ENCODE results near the gene TAF11.

The TAF11 gene

GRCh38 chr6:34924831-34925625 lies 37.2 kb upstream of the TAF11 start:
- TF ChIP-seq GLIS3 (CRISPR knock-in tag; IDR thresholded peaks at IDR 0.05) (no peak), RARB (CRISPR knock-in tag; IDR thresholded peaks at IDR 0.05) (no peak), POU6F1 (CRISPR knock-in tag; IDR thresholded peaks at IDR 0.05; ENCODE audit: borderline replicate concordance, low read depth) (no peak), ZNF8 (CRISPR knock-in tag; IDR thresholded peaks at IDR 0.05) (no peak), OSR1 (CRISPR knock-in tag; IDR thresholded peaks at IDR 0.05) (no peak), ZNF565 (CRISPR knock-in tag; conservative IDR thresholded peaks at IDR 0.05; ENCODE audit: low read depth) (no peak), SNAI2 (CRISPR knock-in tag; IDR thresholded peaks at IDR 0.05) (no peak), PPARA (CRISPR knock-in tag; IDR thresholded peaks at IDR 0.05; ENCODE audit: borderline replicate concordance) (no peak), ZFP3 (CRISPR knock-in tag; IDR thresholded peaks at IDR 0.05) (no peak)
- ATAC-seq = no peak

- TF ChIP-seq SNAI2 (CRISPR knock-in tag; IDR thresholded peaks at IDR 0.05) = no peak
- no peak for TF ChIP-seq ZNF70 (CRISPR knock-in tag; IDR thresholded peaks at IDR 0.05)
- TF ChIP-seq ZNF565 (CRISPR knock-in tag; conservative IDR thresholded peaks at IDR 0.05; ENCODE audit: low read depth) = no peak
- TF ChIP-seq CREB5 (CRISPR knock-in tag; IDR thresholded peaks at IDR 0.05; ENCODE audit: low read depth) = no peak
- TF ChIP-seq ZC3H10 (CRISPR knock-in tag; IDR thresholded peaks at IDR 0.05) = no peak
- no peak for TF ChIP-seq PATZ1 (CRISPR knock-in tag; IDR thresholded peaks at IDR 0.05; ENCODE audit: borderline replicate concordance)
- TF ChIP-seq TCF4 (CRISPR knock-in tag; IDR thresholded peaks at IDR 0.05; ENCODE audit: borderline replicate concordance) = no peak
- TF ChIP-seq ZNF8 (CRISPR knock-in tag; IDR thresholded peaks at IDR 0.05) = no peak
- TF ChIP-seq TSHZ2 (CRISPR knock-in tag; IDR thresholded peaks at IDR 0.05) = no peak
- no peak for TF ChIP-seq BACH2 (CRISPR knock-in tag; IDR thresholded peaks at IDR 0.05; ENCODE audit: borderline replicate concordance)
- TF ChIP-seq PPARA (CRISPR knock-in tag; IDR thresholded peaks at IDR 0.05; ENCODE audit: borderline replicate concordance) = no peak
- no peak for TF ChIP-seq POU6F1 (CRISPR knock-in tag; IDR thresholded peaks at IDR 0.05; ENCODE audit: borderline replicate concordance, low read depth)
- TF ChIP-seq GLIS3 (CRISPR knock-in tag; IDR thresholded peaks at IDR 0.05) = no peak
- no peak for TF ChIP-seq ISL1 (CRISPR knock-in tag; IDR thresholded peaks at IDR 0.05)
- TF ChIP-seq CSDC2 (CRISPR knock-in tag; IDR thresholded peaks at IDR 0.05) = no peak
- no peak for TF ChIP-seq ZFP30 (CRISPR knock-in tag; IDR thresholded peaks at IDR 0.05)
- peak; percentile 87 for ATAC-seq
These were observed 34.4 kb upstream of the TAF11 start for GRCh38 chr6:34922177-34922663.

- no peak for TF ChIP-seq TCF4 (CRISPR knock-in tag; IDR thresholded peaks at IDR 0.05; ENCODE audit: borderline replicate concordance)
- ATAC-seq = no peak
These were observed 32.3 kb upstream of the TAF11 start for GRCh38 chr6:34920097-34920496.

Measured in SK-N-SH treated with all-trans-retinoic acid at 6 μM for 48 hours (cell line).